ENCODE results near the gene RAB10.
"Not testable (repeated sequence)": the region's sequence is repeated elsewhere in the genome, so short reads cannot be mapped to it uniquely, and the experiment has no call there.

The RAB10 gene

GRCh38 chr2:26016012-26016705, 17.7 kb upstream of the RAB10 start:
- DNase-seq (ENCODE audit: low read depth), result no peak

- not testable (repeated sequence) for DNase-seq (ENCODE audit: low read depth)
These were observed 17.2 kb upstream of the RAB10 start for GRCh38 chr2:26016706-26017045.

GRCh38 chr2:26017464-26018183, 16.3 kb upstream of the RAB10 start:
- DNase-seq (ENCODE audit: low read depth), result no peak

GRCh38 chr2:26018184-26019055, 15.5 kb upstream of the RAB10 start:
- no peak for DNase-seq (ENCODE audit: low read depth)

- no peak for DNase-seq (ENCODE audit: low read depth)
These were observed 13.6 kb upstream of the RAB10 start for GRCh38 chr2:26020231-26020640.

GRCh38 chr2:26024260-26024659, 9.6 kb upstream of the RAB10 start:
- DNase-seq (ENCODE audit: low read depth), result no peak

GRCh38 chr2:26025509-26025908, 8.4 kb upstream of the RAB10 start:
- DNase-seq (ENCODE audit: low read depth), result no peak

- not testable (repeated sequence) for DNase-seq (ENCODE audit: low read depth)
These were observed 5.8 kb upstream of the RAB10 start for GRCh38 chr2:26028083-26028482.

GRCh38 chr2:26032586-26033269, 1.2 kb upstream of the RAB10 start:
- DNase-seq (ENCODE audit: low read depth), result not testable (repeated sequence)

GRCh38 chr2:26033270-26033817, 540 bp upstream of the RAB10 start:
- DNase-seq (ENCODE audit: low read depth), result no peak

- no peak for DNase-seq (ENCODE audit: low read depth)
These were observed 731 bp downstream of the RAB10 start for GRCh38 chr2:26034637-26034992.

- DNase-seq (ENCODE audit: low read depth), result no peak
These were observed 1.3 kb downstream of the RAB10 start for GRCh38 chr2:26035090-26035743.

GRCh38 chr2:26039603-26040323, 5.9 kb downstream of the RAB10 start:
- DNase-seq (ENCODE audit: low read depth), result no peak

GRCh38 chr2:26043109-26043508, 9.2 kb downstream of the RAB10 start:
- no peak for DNase-seq (ENCODE audit: low read depth)

GRCh38 chr2:26043862-26044696, 10.2 kb downstream of the RAB10 start:
- DNase-seq (ENCODE audit: low read depth), result no peak

- DNase-seq (ENCODE audit: low read depth), result no peak
These were observed 14.9 kb downstream of the RAB10 start for GRCh38 chr2:26048791-26049190.

- no peak for DNase-seq (ENCODE audit: low read depth)
These were observed 15.8 kb downstream of the RAB10 start for GRCh38 chr2:26049641-26050040.

GRCh38 chr2:26052740-26053139, 18.9 kb downstream of the RAB10 start:
- no peak for DNase-seq (ENCODE audit: low read depth)

- no peak for DNase-seq (ENCODE audit: low read depth)
These were observed 20.9 kb downstream of the RAB10 start for GRCh38 chr2:26054598-26055348.
